ENCODE data around the gene NOL4L. TPM values are rescaled to one million over a fixed set of nuclear protein-coding genes. Genes with fewer than 3 reads are reported as not detected.

Gene NOL4L
- total RNA-seq, 1 experiment from 2014 or later, result 40.9 TPM

DNA sequence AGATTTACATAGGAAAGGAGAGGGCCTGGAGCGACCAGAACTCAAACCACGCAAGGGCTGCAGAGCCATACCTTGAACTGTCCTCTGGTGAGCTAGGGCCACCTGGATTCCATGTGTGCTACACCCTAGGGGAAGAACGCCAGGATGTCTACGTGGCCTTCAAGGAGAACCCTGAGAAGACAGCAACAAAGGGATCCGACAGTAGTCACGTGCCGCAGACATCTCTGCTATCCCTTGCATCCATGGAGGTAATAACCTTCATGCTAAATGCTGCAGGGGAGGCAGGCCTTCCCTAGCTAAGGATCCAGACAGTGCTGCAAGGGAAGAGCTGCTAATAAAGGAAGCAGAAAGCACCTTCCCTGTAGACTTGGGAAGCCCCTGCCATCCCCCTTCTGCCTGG, 52.9 kb downstream of the NOL4L start:
- intact Hi-C loops (cut with micrococcal nuclease; ENCODE audit: unreplicated experiment), result no loop called here
- Histone ChIP-seq H3K4me2 (no peak overlapping the region), H2AFZ (no peak overlapping the region), H3K27ac (no peak overlapping the region), H3K36me3 (ENCODE audit: low read depth) (no peaks in the 10 kb centered on the region), H3F3A (ENCODE audit: insufficient read depth, low read depth) (peaks cover 11% of the 10 kb centered on the region), H3K27me3 (ENCODE audit: insufficient read depth, low read depth) (no peaks in the 10 kb centered on the region), H3K4me3 (no peak overlapping the region), H3K9me2 (ENCODE audit: insufficient read depth) (no peaks in the 10 kb centered on the region), H3K9me3 (ENCODE audit: insufficient read depth, low read depth) (no peaks in the 10 kb centered on the region), H3K4me1 (replicated peaks; ENCODE audit: insufficient read depth) (peaks cover 21% of the 10 kb centered on the region), H4K20me1 (ENCODE audit: insufficient read depth) (no peaks in the 10 kb centered on the region), H3K79me2 (ENCODE audit: low read depth) (no peaks in the 10 kb centered on the region)
- ChIA-PET POLR2A (ENCODE audit: unreplicated experiment) (no interaction called here), CTCF (no interaction called here)
- TF ChIP-seq EZH2 (IDR thresholded peaks at IDR 0.05; ENCODE audit: low read depth), result no peak
- TF ChIP-seq, protein P1, sequence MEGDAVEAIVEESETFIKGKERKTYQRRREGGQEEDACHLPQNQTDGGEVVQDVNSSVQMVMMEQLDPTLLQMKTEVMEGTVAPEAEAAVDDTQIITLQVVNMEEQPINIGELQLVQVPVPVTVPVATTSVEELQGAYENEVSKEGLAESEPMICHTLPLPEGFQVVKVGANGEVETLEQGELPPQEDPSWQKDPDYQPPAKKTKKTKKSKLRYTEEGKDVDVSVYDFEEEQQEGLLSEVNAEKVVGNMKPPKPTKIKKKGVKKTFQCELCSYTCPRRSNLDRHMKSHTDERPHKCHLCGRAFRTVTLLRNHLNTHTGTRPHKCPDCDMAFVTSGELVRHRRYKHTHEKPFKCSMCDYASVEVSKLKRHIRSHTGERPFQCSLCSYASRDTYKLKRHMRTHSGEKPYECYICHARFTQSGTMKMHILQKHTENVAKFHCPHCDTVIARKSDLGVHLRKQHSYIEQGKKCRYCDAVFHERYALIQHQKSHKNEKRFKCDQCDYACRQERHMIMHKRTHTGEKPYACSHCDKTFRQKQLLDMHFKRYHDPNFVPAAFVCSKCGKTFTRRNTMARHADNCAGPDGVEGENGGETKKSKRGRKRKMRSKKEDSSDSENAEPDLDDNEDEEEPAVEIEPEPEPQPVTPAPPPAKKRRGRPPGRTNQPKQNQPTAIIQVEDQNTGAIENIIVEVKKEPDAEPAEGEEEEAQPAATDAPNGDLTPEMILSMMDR (conservative IDR thresholded peaks at IDR 0.05), result no peak
- DNase-seq, result no peak
- no TSS peak for BruUV-seq (replicated peaks)

DNA sequence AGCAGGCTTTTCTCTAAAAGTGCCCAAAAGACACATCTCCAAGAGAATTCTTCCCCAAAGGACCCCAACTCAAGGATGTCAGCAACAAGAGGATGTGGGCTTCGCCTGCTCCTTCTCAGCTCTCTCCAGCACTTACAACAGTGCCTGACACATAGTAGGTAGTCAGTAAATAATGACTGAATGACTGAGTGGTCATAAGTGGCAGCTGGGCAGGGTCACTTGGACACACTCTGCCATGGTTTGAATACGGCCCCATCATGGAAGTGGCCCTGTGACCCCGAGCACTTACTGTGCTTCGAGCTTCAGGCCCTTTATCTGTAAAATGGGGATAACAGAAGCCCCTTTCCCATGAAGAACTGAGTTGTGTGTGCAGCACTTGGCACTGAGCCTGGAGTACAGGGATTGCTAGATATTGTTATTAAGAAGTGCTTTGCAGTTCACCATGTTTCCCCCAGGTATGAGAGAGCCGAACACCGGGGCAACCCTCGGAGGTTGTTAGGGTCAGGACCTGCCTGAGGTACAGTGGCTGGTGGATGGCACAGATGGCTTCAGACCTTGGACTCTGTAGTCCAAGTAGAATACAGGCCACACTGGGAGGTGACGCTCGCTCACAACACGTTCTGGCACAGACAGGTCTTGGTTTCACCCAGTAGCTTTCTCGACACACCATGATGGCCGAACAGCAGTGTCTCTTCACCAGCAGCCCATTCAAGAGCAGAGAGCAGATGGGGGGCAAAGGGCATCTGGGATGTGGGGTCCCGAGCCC, 56.0 kb downstream of the NOL4L start:
- CTCF ChIA-PET, result no interaction called here

GRCh38 chr20:32528171-32528891, 56.8 kb downstream of the NOL4L start:
- Histone ChIP-seq H3K4me1 (replicated peaks; ENCODE audit: insufficient read depth) (peaks cover 3% of the 10 kb centered on the region), H3K9me3 (ENCODE audit: insufficient read depth, low read depth) (no peaks in the 10 kb centered on the region), H3K9me2 (ENCODE audit: insufficient read depth) (no peaks in the 10 kb centered on the region), H3F3A (ENCODE audit: insufficient read depth, low read depth) (peaks cover 6% of the 10 kb centered on the region; the same call in 1 of the 2 replicates), H3K27ac (no peak overlapping the region), H3K4me2 (no peak overlapping the region), H3K4me3 (no peak overlapping the region), H3K36me3 (ENCODE audit: low read depth) (no peaks in the 10 kb centered on the region), H4K20me1 (ENCODE audit: insufficient read depth) (no peaks in the 10 kb centered on the region; the same call in 1 of the 2 replicates), H3K27me3 (ENCODE audit: insufficient read depth, low read depth) (no peaks in the 10 kb centered on the region), H2AFZ (no peak overlapping the region), H3K79me2 (ENCODE audit: low read depth) (no peaks in the 10 kb centered on the region)
- TF ChIP-seq, protein P1 (conservative IDR thresholded peaks at IDR 0.05), result no peak
- no peak for TF ChIP-seq EZH2 (IDR thresholded peaks at IDR 0.05; ENCODE audit: low read depth)
- POLR2A ChIA-PET (ENCODE audit: unreplicated experiment), result interaction anchor here (0.7 kb wide), 1 partner anchor 20 kb away, joined by 3 read pairs; no protein-coding TSS in a partner anchor
- DNase-seq, result no peak
- intact Hi-C loops (cut with micrococcal nuclease; ENCODE audit: unreplicated experiment), result no loop called here
- CTCF ChIA-PET, result no interaction called here
- BruUV-seq (replicated peaks), result no TSS peak

More for the DNA sequence above, 56.0 kb downstream of the NOL4L start:
- Histone ChIP-seq H3K27ac (no peak overlapping the region), H3K4me3 (no peak overlapping the region), H2AFZ (no peak overlapping the region), H3K79me2 (ENCODE audit: low read depth) (no peaks in the 10 kb centered on the region), H3K4me1 (replicated peaks; ENCODE audit: insufficient read depth) (no peaks in the 10 kb centered on the region), H3K4me2 (no peak overlapping the region), H3K36me3 (ENCODE audit: low read depth) (no peaks in the 10 kb centered on the region), H3K27me3 (ENCODE audit: insufficient read depth, low read depth) (no peaks in the 10 kb centered on the region), H3K9me2 (ENCODE audit: insufficient read depth) (no peaks in the 10 kb centered on the region), H4K20me1 (ENCODE audit: insufficient read depth) (no peaks in the 10 kb centered on the region), H3K9me3 (ENCODE audit: insufficient read depth, low read depth) (no peaks in the 10 kb centered on the region), H3F3A (ENCODE audit: insufficient read depth, low read depth) (peaks cover 3% of the 10 kb centered on the region; the same call in 1 of the 2 replicates)
- DNase-seq, result no peak
- intact Hi-C loops (cut with micrococcal nuclease; ENCODE audit: unreplicated experiment), result no loop called here
- POLR2A ChIA-PET (ENCODE audit: unreplicated experiment), result interaction anchor here (0.7 kb wide), 1 partner anchor 20 kb away, joined by 3 read pairs; no protein-coding TSS in a partner anchor
- TF ChIP-seq, protein P1 (conservative IDR thresholded peaks at IDR 0.05), result no peak
- no peak for TF ChIP-seq EZH2 (IDR thresholded peaks at IDR 0.05; ENCODE audit: low read depth)
- no TSS peak for BruUV-seq (replicated peaks)
